Muscle of leg (tissue), 11 donors: ENCODE measurements around the gene SEL1L3. TPM values are rescaled to one million over a fixed set of nuclear protein-coding genes. Genes with fewer than 3 reads are reported as not detected.

Source experiments
- DNase-seq: peaks from one replicate; pipeline ENCODE4 v3.0.0; 2013
- H3K27ac ChIP-seq: one replicate; pipeline ENCODE4 v1.5.1; 2013; ENCODE audit warnings: mild to moderate bottlenecking, low read length, control low read depth
- H3K27me3 ChIP-seq: one replicate; pipeline ENCODE4 v1.6.1; 2013; ENCODE audit warnings: low read length; ENCODE audit not compliant: control insufficient read depth, insufficient read depth
- H3K36me3 ChIP-seq: one replicate; pipeline ENCODE4 v1.6.1; 2013; ENCODE audit warnings: low read length; ENCODE audit not compliant: control insufficient read depth, insufficient read depth
- H3K4me1 ChIP-seq: one replicate; pipeline ENCODE4 v1.6.1; 2013; ENCODE audit warnings: low read length; ENCODE audit not compliant: control insufficient read depth, insufficient read depth
- H3K4me3 ChIP-seq: one replicate; pipeline ENCODE4 v1.5.1; 2013; ENCODE audit warnings: low read length, control low read depth
- H3K9me3 ChIP-seq: replicated peaks from 2 replicates; pipeline ENCODE4 v1.6.1; 2013; ENCODE audit warnings: low read depth, low read length; ENCODE audit not compliant: control insufficient read depth
- WGBS: methylation state at CpG from one replicate; pipeline ENCODE4 v1.1.5; 2013; ENCODE audit warnings: missing lambda C conversion rate; ENCODE audit not compliant: insufficient coverage; 5-methylcytosine and 5-hydroxymethylcytosine counted together
- polyA plus RNA-seq, 8 donors: library from polyadenylated mRNA; unstranded; fragments of 120-200 nt; gene quantifications; one replicate each; pipeline versions ENCODE4 v1.2.1 to v1.2.3, GENCODE V29; 2013; ENCODE audit warnings: inconsistent platforms in 1 of 8, low replicate concordance in 1 of 8; ENCODE audit not compliant: insufficient read length in 8 of 8, insufficient read depth in 1 of 8
- total RNA-seq: library from RNA; stranded (reverse); fragments of 120-200 nt; gene quantifications from one replicate; pipeline ENCODE4 v1.2.4, GENCODE V29; 2013

SEL1L3 gene
- total and polyA plus RNA-seq, 9 donors: 10.8 to 21.3 (median 16.8) TPM

GRCh38 chr4:25879991-25880651, 17.3 kb upstream of the SEL1L3 start:
- DNase-seq: peak; percentile 87
- H3K4me3 ChIP-seq: no peak overlapping the region
- WGBS: 27% methylated on average over 2 of the region's 7 CpGs
- no peaks in the 10 kb centered on the region for H3K9me3 ChIP-seq
- H3K36me3 ChIP-seq: no peaks in the 10 kb centered on the region
- no peaks in the 10 kb centered on the region for H3K27me3 ChIP-seq
- H3K27ac ChIP-seq: peak overlapping the region; percentile 43
- H3K4me1 ChIP-seq: peaks cover 5% of the 10 kb centered on the region

- 93% methylated on average over 6 of the region's 6 CpGs for WGBS
- no peak for DNase-seq
- Histone ChIP-seq H3K9me3 (no peaks in the 10 kb centered on the region), H3K36me3 (no peaks in the 10 kb centered on the region), H3K27ac (no peak overlapping the region), H3K4me3 (no peak overlapping the region), H3K4me1 (peaks cover 5% of the 10 kb centered on the region), H3K27me3 (no peaks in the 10 kb centered on the region)
These were observed 16.8 kb upstream of the SEL1L3 start for GRCh38 chr4:25879587-25879986.

- Histone ChIP-seq H3K4me1 (peaks cover 5% of the 10 kb centered on the region), H3K27me3 (no peaks in the 10 kb centered on the region), H3K4me3 (no peak overlapping the region), H3K9me3 (no peaks in the 10 kb centered on the region), H3K27ac (no peak overlapping the region), H3K36me3 (no peaks in the 10 kb centered on the region)
- no peak for DNase-seq
- WGBS: 62% methylated on average over 6 of the region's 9 CpGs
These were observed 16.4 kb upstream of the SEL1L3 start for GRCh38 chr4:25879091-25879584.

GRCh38 chr4:25878676-25879075, 15.9 kb upstream of the SEL1L3 start:
- Histone ChIP-seq H3K4me1 (peaks cover 5% of the 10 kb centered on the region), H3K27ac (no peak overlapping the region), H3K36me3 (no peaks in the 10 kb centered on the region), H3K4me3 (no peak overlapping the region), H3K9me3 (no peaks in the 10 kb centered on the region), H3K27me3 (no peaks in the 10 kb centered on the region)
- no peak for DNase-seq
- WGBS: no CpG with 5 or more reads among the region's 9 CpGs

- H3K4me1 ChIP-seq: peaks cover 3% of the 10 kb centered on the region
- H3K9me3 ChIP-seq: no peaks in the 10 kb centered on the region
- no peaks in the 10 kb centered on the region for H3K27me3 ChIP-seq
- no peak overlapping the region for H3K27ac ChIP-seq
- no peak for DNase-seq
- H3K36me3 ChIP-seq: no peaks in the 10 kb centered on the region
- WGBS: no CpG with 5 or more reads among the region's 7 CpGs
- H3K4me3 ChIP-seq: no peak overlapping the region
These were observed 12.5 kb upstream of the SEL1L3 start for GRCh38 chr4:25875281-25875745.

DNA sequence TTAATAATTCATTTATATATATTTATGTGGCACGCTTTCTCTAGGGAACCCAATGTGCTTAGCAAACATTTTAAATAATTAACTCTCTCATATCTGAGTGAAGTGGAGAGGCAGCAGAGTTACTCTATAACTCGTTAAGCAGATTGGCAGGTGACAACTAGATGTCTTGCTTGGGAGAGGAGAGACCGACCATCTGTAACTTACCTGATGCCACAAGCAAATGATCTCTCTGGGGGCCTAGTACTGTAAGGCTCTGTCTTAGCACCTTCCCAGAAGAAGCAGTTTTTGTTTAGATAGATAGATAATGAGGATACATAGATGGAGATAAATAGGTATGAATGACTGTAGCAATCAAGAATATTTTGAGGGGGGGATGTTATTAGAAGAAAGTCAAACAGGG, 11.9 kb upstream of the SEL1L3 start:
- Histone ChIP-seq H3K4me1 (no peaks in the 10 kb centered on the region), H3K9me3 (no peaks in the 10 kb centered on the region), H3K4me3 (no peak overlapping the region), H3K36me3 (no peaks in the 10 kb centered on the region), H3K27ac (no peak overlapping the region), H3K27me3 (no peaks in the 10 kb centered on the region)
- DNase-seq: no peak
- no CpG with 5 or more reads among the region's 3 CpGs for WGBS

- WGBS: 92% methylated on average over 2 of the region's 7 CpGs
- Histone ChIP-seq H3K27ac (no peak overlapping the region), H3K27me3 (no peaks in the 10 kb centered on the region), H3K36me3 (no peaks in the 10 kb centered on the region), H3K4me1 (no peaks in the 10 kb centered on the region), H3K9me3 (no peaks in the 10 kb centered on the region), H3K4me3 (no peak overlapping the region)
- DNase-seq: no peak
These were observed 10.9 kb upstream of the SEL1L3 start for GRCh38 chr4:25873632-25874129.

- H3K27me3 ChIP-seq: no peaks in the 10 kb centered on the region
- H3K36me3 ChIP-seq: no peaks in the 10 kb centered on the region
- no peak for DNase-seq
- H3K27ac ChIP-seq: no peak overlapping the region
- H3K4me3 ChIP-seq: no peak overlapping the region
- H3K9me3 ChIP-seq: no peaks in the 10 kb centered on the region
- no peaks in the 10 kb centered on the region for H3K4me1 ChIP-seq
- WGBS: 74% methylated on average over 6 of the region's 13 CpGs
These were observed 10.3 kb upstream of the SEL1L3 start for GRCh38 chr4:25872851-25873631.

GRCh38 chr4:25870081-25870480, 7.3 kb upstream of the SEL1L3 start:
- 67% methylated on average over 1 of the region's 2 CpGs for WGBS
- no peak for DNase-seq
- H3K27ac ChIP-seq: no peak overlapping the region
- H3K9me3 ChIP-seq: no peaks in the 10 kb centered on the region
- no peaks in the 10 kb centered on the region for H3K4me1 ChIP-seq
- no peaks in the 10 kb centered on the region for H3K36me3 ChIP-seq
- H3K4me3 ChIP-seq: no peak overlapping the region
- H3K27me3 ChIP-seq: no peaks in the 10 kb centered on the region

DNA sequence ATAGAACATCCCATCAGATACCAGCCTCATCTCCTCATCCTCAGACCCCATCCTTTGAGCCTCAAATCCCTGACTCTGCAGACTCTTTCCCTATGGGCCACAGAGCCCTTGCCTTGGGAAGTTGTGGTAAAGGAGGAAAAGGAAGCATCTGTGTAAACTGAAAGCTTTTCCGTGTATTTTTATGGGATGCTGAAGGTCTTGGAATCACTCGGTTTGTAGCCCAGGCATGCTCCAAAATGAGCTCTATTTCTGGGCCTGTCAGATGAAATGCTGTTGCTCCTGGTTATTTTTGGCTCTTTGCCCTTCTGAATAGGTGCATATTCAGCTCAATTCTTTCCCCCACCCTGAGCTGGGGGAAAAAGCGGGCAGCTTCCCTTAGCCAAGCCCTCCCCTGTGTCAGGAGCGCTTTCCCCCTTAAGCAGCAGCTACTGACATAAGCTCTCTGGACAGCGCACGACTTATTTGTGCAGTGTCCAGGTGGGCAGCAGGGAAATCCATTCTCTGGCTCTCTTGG, 5.0 kb upstream of the SEL1L3 start:
- Histone ChIP-seq H3K27ac (peak overlapping the region; percentile 31), H3K27me3 (peaks cover 5% of the 10 kb centered on the region), H3K9me3 (no peaks in the 10 kb centered on the region), H3K4me3 (no peak overlapping the region), H3K36me3 (no peaks in the 10 kb centered on the region), H3K4me1 (peaks cover 10% of the 10 kb centered on the region)
- peak; percentile 18 for DNase-seq
- WGBS: 48% methylated on average over 4 of the region's 6 CpGs
